ENCODE data around the gene PRDX5. TPM values are rescaled to one million over a fixed set of nuclear protein-coding genes. Genes with fewer than 3 reads are reported as not detected.

The PRDX5 gene
- total RNA-seq, 1 donor from 2014 or later = 255 TPM

GRCh38 chr11:64347193-64347867, 29.4 kb downstream of the PRDX5 start:
- no peak for DNase-seq (ENCODE audit: low spot score)

GRCh38 chr11:64348383-64349024, 30.6 kb downstream of the PRDX5 start:
- DNase-seq (ENCODE audit: low spot score) = no peak

- DNase-seq (ENCODE audit: low spot score) = no peak
Measured at GRCh38 chr11:64349025-64349387, 31.1 kb downstream of the PRDX5 start.

- DNase-seq (ENCODE audit: low spot score) = no peak
Measured at GRCh38 chr11:64349404-64349803, 31.5 kb downstream of the PRDX5 start.

GRCh38 chr11:64351136-64351631, 33.3 kb downstream of the PRDX5 start:
- no peak for DNase-seq (ENCODE audit: low spot score)

- DNase-seq (ENCODE audit: low spot score) = no peak
Measured at GRCh38 chr11:64352099-64352994, 34.4 kb downstream of the PRDX5 start.

- no peak for DNase-seq (ENCODE audit: low spot score)
Measured at GRCh38 chr11:64352995-64353714, 35.2 kb downstream of the PRDX5 start.

GRCh38 chr11:64353715-64354506, 36.0 kb downstream of the PRDX5 start:
- DNase-seq (ENCODE audit: low spot score) = no peak

GRCh38 chr11:64355078-64355940, 37.4 kb downstream of the PRDX5 start:
- peak; percentile 86 for DNase-seq (ENCODE audit: low spot score)

GRCh38 chr11:64356498-64357411, 38.8 kb downstream of the PRDX5 start:
- DNase-seq (ENCODE audit: low spot score) = no peak

GRCh38 chr11:64357446-64357845, 39.5 kb downstream of the PRDX5 start:
- no peak for DNase-seq (ENCODE audit: low spot score)

- no peak for DNase-seq (ENCODE audit: low spot score)
Measured at GRCh38 chr11:64357904-64358535, 40.1 kb downstream of the PRDX5 start.

GRCh38 chr11:64358536-64358906, 40.6 kb downstream of the PRDX5 start:
- DNase-seq (ENCODE audit: low spot score) = no peak

GRCh38 chr11:64358907-64359711, 41.2 kb downstream of the PRDX5 start, which contains the start of gene RPS6KA4:
Gene RPS6KA4 (plus strand): TSS chr11:64359162. CDS start chr11:64359236, 74 bp downstream.
- DNase-seq (ENCODE audit: low spot score) = no peak

GRCh38 chr11:64359712-64360445, 42.0 kb downstream of the PRDX5 start:
- no peak for DNase-seq (ENCODE audit: low spot score)

GRCh38 chr11:64360448-64360921, 42.6 kb downstream of the PRDX5 start:
- no peak for DNase-seq (ENCODE audit: low spot score)

GRCh38 chr11:64361659-64362058, 43.7 kb downstream of the PRDX5 start:
- DNase-seq (ENCODE audit: low spot score) = no peak

All from ureter (tissue), 1 donor.